ENCODE measurements around the gene DCDC2B. TPM values are rescaled to one million over a fixed set of nuclear protein-coding genes. Genes with fewer than 3 reads are reported as not detected.
"Not testable (repeated sequence)": the region's sequence is repeated elsewhere in the genome, so short reads cannot be mapped to it uniquely, and the experiment has no call there.

Gene DCDC2B
- total RNA-seq (2014; rRNA removed; shearing (Covaris generic)): not detected in 2 replicates
- not detected in 2 replicates for polyA plus RNA-seq (2014; cell fraction: nucleus; rRNA removed)

- DNase-seq (ENCODE audit: extremely low read depth, low read depth): no peak
Observed at GRCh38 chr1:32208891-32209328, at the start of gene DCDC2B. DCDC2B (plus strand) TSS chr1:32209089; CDS start chr1:32209094, 5 bp downstream.

- no peak for DNase-seq (ENCODE audit: extremely low read depth, low read depth)
Observed at GRCh38 chr1:32159189-32159588, 49.7 kb upstream of the DCDC2B start.

- DNase-seq (ENCODE audit: extremely low read depth, low read depth): no peak
Observed at GRCh38 chr1:32163405-32163804, 45.5 kb upstream of the DCDC2B start.

- DNase-seq (ENCODE audit: extremely low read depth, low read depth): not testable (repeated sequence)
Observed at GRCh38 chr1:32165633-32166032, 43.3 kb upstream of the DCDC2B start.

GRCh38 chr1:32170991-32171390 lies 37.9 kb upstream of the DCDC2B start:
- no peak for DNase-seq (ENCODE audit: extremely low read depth, low read depth)

GRCh38 chr1:32172621-32173245 lies 36.2 kb upstream of the DCDC2B start:
- no peak for DNase-seq (ENCODE audit: extremely low read depth, low read depth)

GRCh38 chr1:32178380-32179192 lies 30.3 kb upstream of the DCDC2B start:
- peak; percentile 27 for DNase-seq (ENCODE audit: extremely low read depth, low read depth)

- no peak for DNase-seq (ENCODE audit: extremely low read depth, low read depth)
Observed at GRCh38 chr1:32179193-32179442, 29.8 kb upstream of the DCDC2B start.

- DNase-seq (ENCODE audit: extremely low read depth, low read depth): peak; percentile 80
Observed at GRCh38 chr1:32179443-32180185, 29.3 kb upstream of the DCDC2B start, which contains the start of gene TXLNA. TXLNA (plus strand) TSS chr1:32179675; CDS start chr1:32180346, 671 bp downstream.

GRCh38 chr1:32180186-32181060 lies 28.5 kb upstream of the DCDC2B start:
- DNase-seq (ENCODE audit: extremely low read depth, low read depth): no peak

GRCh38 chr1:32181065-32181464 lies 27.8 kb upstream of the DCDC2B start:
- DNase-seq (ENCODE audit: extremely low read depth, low read depth): no peak

GRCh38 chr1:32181563-32181962 lies 27.3 kb upstream of the DCDC2B start:
- DNase-seq (ENCODE audit: extremely low read depth, low read depth): no peak

- no peak for DNase-seq (ENCODE audit: extremely low read depth, low read depth)
Observed at GRCh38 chr1:32182060-32182459, 26.8 kb upstream of the DCDC2B start.

- no peak for DNase-seq (ENCODE audit: extremely low read depth, low read depth)
Observed at GRCh38 chr1:32184650-32185049, 24.2 kb upstream of the DCDC2B start.

- no peak for DNase-seq (ENCODE audit: extremely low read depth, low read depth)
Observed at GRCh38 chr1:32186077-32186476, 22.8 kb upstream of the DCDC2B start.

GRCh38 chr1:32186491-32186890 lies 22.4 kb upstream of the DCDC2B start:
- no peak for DNase-seq (ENCODE audit: extremely low read depth, low read depth)

GRCh38 chr1:32187850-32188249 lies 21.0 kb upstream of the DCDC2B start:
- DNase-seq (ENCODE audit: extremely low read depth, low read depth): no peak

GRCh38 chr1:32192220-32192948 lies 16.5 kb upstream of the DCDC2B start:
- DNase-seq (ENCODE audit: extremely low read depth, low read depth): no peak

GRCh38 chr1:32194984-32195383 lies 13.9 kb upstream of the DCDC2B start:
- DNase-seq (ENCODE audit: extremely low read depth, low read depth): no peak

GRCh38 chr1:32195531-32195930 lies 13.4 kb upstream of the DCDC2B start:
- no peak for DNase-seq (ENCODE audit: extremely low read depth, low read depth)

All from NCI-H460 (cell line).